Hepatic stellate cell (primary cell): Measurements from ENCODE around the gene NXPH4.

ENCODE experiments used
- DNase-seq: peaks from one replicate; pipeline ENCODE4 v3.0.0; 2011; ENCODE audit warnings: low spot score

The NXPH4 gene

GRCh38 chr12:57232156-57232756 lies 15.7 kb downstream of the NXPH4 start:
- no peak for DNase-seq

- peak; percentile 79 for DNase-seq
Measured at GRCh38 chr12:57233357-57234232, 17.0 kb downstream of the NXPH4 start.

DNA sequence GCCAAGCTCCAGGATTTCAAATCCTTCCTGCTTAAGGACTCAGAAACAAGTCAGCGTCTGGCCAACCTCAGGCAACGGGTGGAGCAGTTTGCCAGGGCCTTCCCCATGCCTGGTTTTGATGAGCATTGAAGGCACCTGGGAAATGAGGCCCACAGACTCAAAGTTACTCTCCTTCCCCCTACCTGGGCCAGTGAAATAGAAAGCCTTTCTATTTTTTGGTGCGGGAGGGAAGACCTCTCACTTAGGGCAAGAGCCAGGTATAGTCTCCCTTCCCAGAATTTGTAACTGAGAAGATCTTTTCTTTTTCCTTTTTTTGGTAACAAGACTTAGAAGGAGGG lies 17.6 kb downstream of the NXPH4 start:
- no peak for DNase-seq

DNA sequence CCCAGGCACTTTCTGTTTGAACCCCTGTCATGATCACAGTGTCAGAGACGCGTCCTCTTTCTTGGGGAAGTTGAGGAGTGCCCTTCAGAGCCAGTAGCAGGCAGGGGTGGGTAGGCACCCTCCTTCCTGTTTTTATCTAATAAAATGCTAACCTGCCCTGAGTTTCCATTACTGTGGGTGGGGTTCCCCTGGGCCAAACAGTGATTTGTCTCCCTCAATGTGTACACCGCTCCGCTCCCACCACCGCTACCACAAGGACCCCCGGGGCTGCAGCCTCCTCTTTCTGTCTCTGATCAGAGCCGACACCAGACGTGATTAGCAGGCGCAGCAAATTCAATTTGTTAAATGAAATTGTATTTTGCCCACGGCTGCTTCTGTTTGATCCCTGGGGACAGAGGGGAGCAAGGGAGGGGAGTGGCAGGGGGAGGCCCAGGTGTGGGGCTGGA lies 18.0 kb downstream of the NXPH4 start:
- no peak for DNase-seq

- peak; percentile 84 for DNase-seq
Measured at GRCh38 chr12:57235017-57235727, 18.6 kb downstream of the NXPH4 start.

DNA sequence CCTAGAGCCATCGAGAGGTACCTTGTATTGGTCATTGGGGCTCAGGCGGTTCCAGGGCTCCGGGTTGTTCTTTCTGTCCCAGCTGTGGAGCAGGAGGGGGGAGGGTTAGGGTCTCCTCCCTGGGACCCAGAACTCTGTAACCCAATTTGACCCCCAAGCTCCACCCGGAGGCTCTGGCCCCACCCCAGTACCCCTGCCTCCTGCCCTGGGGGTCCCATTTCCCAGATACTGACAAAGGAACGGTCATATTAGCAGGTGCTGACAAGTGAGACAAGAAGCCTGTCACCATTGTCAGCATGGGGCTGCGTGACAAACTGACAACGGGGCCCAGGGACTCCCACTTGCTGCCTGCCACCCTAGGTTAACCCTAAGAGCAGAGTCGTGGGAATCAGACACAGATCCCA lies 19.1 kb downstream of the NXPH4 start:
- no peak for DNase-seq

- no peak for DNase-seq
Measured at GRCh38 chr12:57236201-57236924, 19.8 kb downstream of the NXPH4 start.

DNA sequence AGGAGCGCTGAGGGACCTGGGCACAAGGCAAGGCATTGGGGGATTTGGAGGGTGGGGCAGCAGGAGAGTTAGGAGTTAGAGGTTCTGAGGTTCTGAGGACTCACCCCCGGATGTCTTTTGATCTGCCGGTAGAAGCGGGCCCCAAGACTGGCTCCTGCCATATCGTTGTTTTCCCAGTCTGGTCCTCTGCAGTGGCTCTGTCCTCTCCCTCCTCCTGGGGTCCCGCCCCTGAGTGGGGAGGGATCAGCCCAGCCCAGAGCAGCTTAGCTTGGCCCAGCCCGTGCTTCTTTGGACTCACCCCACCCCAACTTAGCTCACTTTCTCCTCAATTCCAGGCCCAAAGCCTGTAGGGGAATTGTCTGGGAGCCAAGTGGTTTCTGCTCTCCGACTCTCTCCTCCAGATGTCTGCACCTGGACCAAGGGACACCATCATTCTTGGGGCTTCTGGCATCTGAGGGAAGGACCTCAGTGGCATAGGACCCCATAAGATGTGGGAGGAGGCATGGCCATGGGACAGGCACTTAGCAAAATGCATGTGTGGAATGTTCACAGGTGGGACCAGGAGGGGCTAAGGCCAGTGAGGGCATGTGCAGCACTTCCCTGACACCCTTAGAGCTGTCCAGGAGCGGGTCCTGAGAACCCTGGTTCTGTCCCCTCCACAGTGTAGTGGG lies 20.5 kb downstream of the NXPH4 start:
- no peak for DNase-seq

GRCh38 chr12:57237596-57237931 lies 21.0 kb downstream of the NXPH4 start:
- DNase-seq: no peak

DNA sequence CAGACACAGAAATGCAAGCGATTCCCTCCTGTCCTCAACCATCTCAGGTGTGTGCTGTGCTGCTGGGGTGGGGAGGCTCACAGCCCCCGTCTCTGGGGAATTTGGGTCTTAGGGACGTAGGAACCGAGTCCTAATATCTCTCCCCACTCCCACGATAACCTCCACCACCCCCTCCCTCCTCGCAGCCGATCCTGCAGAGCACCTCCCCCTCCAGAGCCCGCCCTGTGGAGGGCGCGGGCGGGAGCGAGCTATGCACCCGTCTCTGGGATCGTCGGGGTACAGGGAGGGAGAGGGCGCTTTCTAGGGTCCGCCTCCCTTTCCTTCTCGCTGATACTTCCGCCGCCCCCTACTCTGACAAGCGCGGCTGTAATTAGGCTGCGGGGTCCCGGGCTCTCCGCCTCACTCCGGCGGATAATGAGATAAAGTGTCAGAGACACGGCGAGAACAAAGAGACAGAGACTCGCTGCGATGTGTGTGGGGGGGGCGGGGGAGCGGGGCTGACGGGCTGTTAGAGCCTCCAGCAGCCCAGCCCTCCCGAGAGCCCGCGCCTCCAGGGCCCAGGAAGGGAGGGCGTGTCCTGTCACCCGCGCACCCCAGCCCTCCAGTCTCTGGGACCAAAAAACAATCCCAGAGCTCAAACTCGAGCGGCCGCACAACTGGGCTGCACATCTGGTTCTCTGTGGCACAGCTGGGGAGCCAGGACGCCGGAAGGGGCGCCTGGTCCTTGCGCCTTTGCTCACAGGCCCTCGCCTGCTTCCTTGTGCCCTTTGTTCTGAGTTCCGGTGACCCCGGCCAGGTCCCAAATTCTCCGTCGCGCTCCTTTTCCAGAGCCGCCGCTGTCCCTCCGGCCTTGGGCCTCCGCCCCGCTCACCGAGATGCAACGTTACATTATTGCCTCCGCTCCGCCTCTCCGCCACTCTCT lies 21.6 kb downstream of the NXPH4 start:
- DNase-seq: no peak

DNA sequence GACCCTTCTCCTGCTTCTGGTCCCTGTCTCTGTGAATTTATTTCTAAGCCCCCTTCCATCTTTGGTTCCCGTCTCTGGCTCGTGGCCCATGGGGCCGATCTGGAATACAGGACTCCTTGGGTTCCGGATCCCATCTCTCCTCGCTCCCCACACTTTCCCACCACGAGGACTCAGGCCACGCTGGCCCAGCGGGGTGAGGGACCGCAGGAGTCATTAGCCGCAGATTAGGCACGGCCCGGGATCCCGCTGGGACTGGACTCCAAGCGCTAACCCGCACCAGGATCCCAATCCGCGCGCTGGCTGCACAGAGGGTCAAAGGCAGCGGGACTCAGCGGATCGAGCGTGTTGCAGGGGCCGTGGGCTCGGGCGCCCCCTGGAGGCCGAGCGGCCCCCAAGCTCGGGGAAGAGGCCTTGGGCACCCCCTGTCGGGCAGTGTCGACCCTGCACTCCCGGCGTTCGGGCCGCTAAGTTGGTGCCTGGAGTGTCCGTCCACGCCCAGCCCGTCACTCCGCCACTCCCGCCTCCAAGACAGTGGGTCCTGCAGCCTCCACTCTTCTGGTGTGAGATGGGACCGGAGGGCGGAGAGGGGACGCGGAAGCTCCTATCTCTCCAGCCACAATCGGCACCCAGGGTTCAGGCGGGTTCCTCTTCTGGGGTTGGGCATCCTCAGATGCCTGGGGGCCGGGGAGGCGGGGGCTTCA lies 22.4 kb downstream of the NXPH4 start:
- DNase-seq: peak; percentile 95

DNA sequence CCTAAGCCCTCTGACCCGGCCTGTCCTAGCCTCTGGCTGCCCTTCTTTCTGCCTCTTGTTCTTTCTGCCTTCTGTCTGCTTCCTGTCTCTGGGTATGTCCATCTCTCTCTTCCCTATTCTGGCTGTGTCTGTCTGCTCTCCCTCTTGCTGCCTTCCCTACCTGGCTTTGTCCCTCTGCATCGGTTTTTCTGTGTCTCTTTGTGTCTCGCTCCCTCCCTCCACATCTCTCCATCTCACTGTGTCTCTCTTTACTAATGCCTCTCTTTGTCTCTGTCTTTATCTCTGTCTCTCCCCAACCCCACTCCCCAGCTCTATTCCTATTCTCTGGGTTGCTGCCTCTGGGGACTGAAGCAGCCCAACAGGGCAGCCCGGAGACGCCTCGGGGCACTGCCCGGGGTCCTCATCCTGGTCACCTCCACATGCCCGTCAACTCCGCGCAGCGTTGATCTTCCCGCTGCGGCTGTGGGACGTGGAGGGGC lies 23.0 kb downstream of the NXPH4 start:
- DNase-seq: no peak

DNA sequence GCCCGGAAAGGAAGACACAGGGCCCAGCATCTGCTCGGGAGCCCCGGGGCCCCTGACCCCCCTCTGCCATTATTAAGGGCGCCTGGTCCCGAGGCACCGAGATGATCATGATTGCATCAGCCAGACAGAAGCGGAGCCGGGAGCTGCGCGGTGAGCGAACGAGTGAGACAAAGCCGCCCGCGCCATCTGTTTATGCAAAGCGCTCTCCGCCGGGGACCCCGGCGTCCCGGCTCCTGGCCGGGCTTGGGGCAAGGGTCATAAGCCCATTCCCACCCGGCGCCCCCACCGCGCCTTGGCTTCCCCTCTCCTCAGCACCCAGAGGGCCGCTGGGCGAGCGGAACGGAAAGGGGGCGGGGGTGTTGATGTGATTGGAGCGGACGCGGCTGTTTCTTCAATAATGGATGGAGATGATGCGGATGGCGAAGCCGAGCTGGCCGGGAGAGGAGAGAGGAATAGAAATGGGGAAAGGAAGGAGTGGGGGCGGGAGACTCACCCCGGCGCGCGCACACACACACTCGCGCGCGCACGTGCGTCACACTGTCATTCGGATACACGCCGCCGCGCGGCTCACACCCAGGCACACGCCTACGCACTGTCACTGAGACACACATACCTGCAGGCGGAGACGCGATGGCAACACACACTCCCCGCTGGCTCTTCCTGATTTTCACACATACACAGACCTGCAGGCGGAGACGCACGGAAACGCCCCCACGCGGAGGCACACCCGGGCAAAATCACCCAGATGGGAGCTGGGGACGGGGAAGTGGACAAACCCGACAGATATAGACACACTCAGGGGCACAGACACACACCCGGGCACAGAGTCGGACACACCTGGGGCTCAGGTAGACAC lies 23.7 kb downstream of the NXPH4 start:
- peak; percentile 75 for DNase-seq

GRCh38 chr12:57240926-57241401 lies 24.4 kb downstream of the NXPH4 start:
- peak; percentile 60 for DNase-seq

DNA sequence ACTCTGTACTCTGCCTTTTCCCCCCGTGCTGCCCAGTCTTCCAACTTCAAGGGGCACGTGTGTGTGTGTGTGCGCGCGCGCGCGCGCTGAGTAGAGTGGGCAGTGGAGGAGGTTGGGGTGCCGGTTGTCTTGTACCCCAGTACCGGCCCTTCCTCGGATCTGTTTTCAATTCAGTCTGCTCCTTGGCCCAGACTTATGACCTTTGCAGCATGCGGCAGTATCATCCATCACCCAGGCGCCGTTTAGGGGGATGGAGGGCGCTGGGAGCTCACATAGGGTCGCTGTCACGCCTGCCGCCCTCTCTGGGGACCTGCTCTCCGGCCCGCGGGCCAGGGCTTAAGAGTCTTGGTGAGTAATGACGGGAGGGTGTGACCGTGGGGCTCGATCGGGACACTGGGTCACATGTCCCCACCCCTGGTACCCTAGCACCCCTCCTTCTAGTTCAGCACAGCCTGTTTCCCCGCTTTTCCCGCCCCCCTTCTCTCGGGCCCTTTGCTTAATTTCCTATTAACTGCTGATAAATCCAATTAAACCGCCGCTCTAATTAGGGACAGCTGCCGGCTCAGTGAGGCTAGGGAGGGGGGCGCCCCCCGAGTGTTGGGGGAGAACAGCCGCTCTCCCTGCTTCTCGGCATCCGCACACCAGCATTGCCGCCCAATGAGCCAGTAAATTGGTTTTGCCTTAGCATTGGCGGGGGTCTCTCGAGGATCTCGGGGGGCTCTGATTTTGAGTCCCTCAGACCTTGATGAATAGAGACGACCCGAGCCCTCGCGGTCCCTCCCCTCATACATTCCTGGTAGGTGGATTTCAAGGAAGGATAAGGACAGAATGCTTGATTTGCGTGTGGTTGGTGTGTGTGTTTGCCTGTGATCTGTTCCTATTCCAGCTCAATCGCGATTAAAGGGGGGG lies 25.1 kb downstream of the NXPH4 start:
- DNase-seq: no peak

- DNase-seq: no peak
Measured at GRCh38 chr12:57242329-57242690, 25.7 kb downstream of the NXPH4 start.

- DNase-seq: peak; percentile 66
Measured at GRCh38 chr12:57242691-57243454, 26.3 kb downstream of the NXPH4 start.
